Cardiac muscle cell (in vitro differentiated cells and primary cell): Measurements from ENCODE around the gene FKRP. TPM values are rescaled to one million over a fixed set of nuclear protein-coding genes. Genes with fewer than 3 reads are reported as not detected.

Source experiments
- DNase-seq, 2 donors: peaks; one replicate each; pipeline versions ENCODE4 v3.0.0 to v3.0.0-alpha.2; 2010 to 2017; ENCODE audit warnings: low read depth in 1 of 2, low spot score in 1 of 2
- H3K27ac ChIP-seq: fragments of 200-600 bp; sonication (generic); 2 replicates; pipeline ENCODE4 v1.5.1; 2016
- H3K27me3 ChIP-seq: fragments of 200-600 bp; sonication (generic); 2 replicates; pipeline ENCODE4 v1.6.0; 2016; ENCODE audit warnings: control low read depth
- H3K36me3 ChIP-seq: fragments of 200-600 bp; sonication (generic); 2 replicates; pipeline ENCODE4 v1.5.1; 2016; ENCODE audit warnings: control low read depth
- H3K4me1 ChIP-seq: fragments of 200-600 bp; sonication (generic); 2 replicates; pipeline ENCODE4 v1.8.1; 2017; ENCODE audit warnings: low read depth, mild to moderate bottlenecking, mixed run types
- H3K4me3 ChIP-seq: fragments of 200-600 bp; sonication (generic); 2 replicates; pipeline ENCODE4 v1.5.1; 2016; ENCODE audit warnings: mild to moderate bottlenecking
- H3K9me3 ChIP-seq: fragments of 200-600 bp; sonication (generic); 2 replicates; pipeline ENCODE4 v1.5.1; 2017; ENCODE audit warnings: low read depth, mild to moderate bottlenecking, control low read depth
- CTCF ChIP-seq: IDR thresholded peaks from 2 replicates; pipeline ENCODE4 v1.5.1; 2012; ENCODE audit warnings: low read depth, mild to moderate bottlenecking, low read length
- polyA plus RNA-seq: library from polyadenylated mRNA; unstranded; fragments of >200 nt; fragmentation: Nextera tagmentation; extraction: Ambion mirVana; gene quantifications from 2 replicates; pipeline ENCODE4 v1.2.1, GENCODE V29; 2016
- total RNA-seq: library from RNA; depleted of rRNA; stranded (reverse); fragments of >200 nt; gene quantifications from 2 replicates; pipeline ENCODE4 v1.2.3, GENCODE V29; 2016

FKRP gene
- total and polyA plus RNA-seq, 2 experiments from 2014 or later, result 20.4 to 50.3 TPM

- peaks cover 2% of the 10 kb centered on the region for H3K36me3 ChIP-seq
- DNase-seq, result peak; percentile 40 to 95
- TF ChIP-seq CTCF, result peak; percentile 38
- H3K4me3 ChIP-seq, result no peak overlapping the region
- H3K27ac ChIP-seq, result peak overlapping the region; percentile 1
- no peaks in the 10 kb centered on the region for H3K9me3 ChIP-seq
- peaks cover 9% of the 10 kb centered on the region for H3K4me1 ChIP-seq
- no peaks in the 10 kb centered on the region for H3K27me3 ChIP-seq
Observed at GRCh38 chr19:46784262-46785053, 38.6 kb downstream of the FKRP start.

GRCh38 chr19:46785054-46785979, 39.5 kb downstream of the FKRP start:
- Histone ChIP-seq H3K27ac (peak overlapping the region; percentile 1), H3K36me3 (peaks cover 2% of the 10 kb centered on the region), H3K4me3 (peak overlapping the region; percentile 45), H3K27me3 (no peaks in the 10 kb centered on the region), H3K4me1 (peaks cover 9% of the 10 kb centered on the region), H3K9me3 (no peaks in the 10 kb centered on the region)
- no peak for TF ChIP-seq CTCF
- peak in 1 of 2 donors; percentile 21 for DNase-seq

- no peak overlapping the region for H3K27ac ChIP-seq
- H3K4me3 ChIP-seq, result peak overlapping the region; percentile 45
- no peaks in the 10 kb centered on the region for H3K9me3 ChIP-seq
- peaks cover 2% of the 10 kb centered on the region for H3K36me3 ChIP-seq
- H3K27me3 ChIP-seq, result no peaks in the 10 kb centered on the region
- H3K4me1 ChIP-seq, result peaks cover 9% of the 10 kb centered on the region
- no peak for DNase-seq
- no peak for TF ChIP-seq CTCF
Observed at GRCh38 chr19:46785980-46786235, 40.1 kb downstream of the FKRP start.

- no peak for TF ChIP-seq CTCF
- Histone ChIP-seq H3K27ac (peak overlapping the region; percentile 51), H3K27me3 (no peaks in the 10 kb centered on the region), H3K4me1 (peaks cover 9% of the 10 kb centered on the region), H3K9me3 (no peaks in the 10 kb centered on the region), H3K36me3 (peaks cover 2% of the 10 kb centered on the region), H3K4me3 (peak overlapping the region; percentile 45)
- DNase-seq, result peak; percentile 32 to 80
Observed at GRCh38 chr19:46786236-46787039, 40.6 kb downstream of the FKRP start.

- no peaks in the 10 kb centered on the region for H3K9me3 ChIP-seq
- TF ChIP-seq CTCF, result no peak
- peaks cover 9% of the 10 kb centered on the region for H3K4me1 ChIP-seq
- DNase-seq, result no peak
- H3K4me3 ChIP-seq, result peak overlapping the region; percentile 45
- H3K27me3 ChIP-seq, result no peaks in the 10 kb centered on the region
- H3K27ac ChIP-seq, result peak overlapping the region; percentile 13
- peaks cover 2% of the 10 kb centered on the region for H3K36me3 ChIP-seq
Observed at GRCh38 chr19:46787040-46787330, 41.1 kb downstream of the FKRP start.
